Central memory CD4-positive, alpha-beta T cell (primary cell): ENCODE data around the gene DHDDS.

Experiments used
- DNase-seq: peaks from one replicate; pipeline ENCODE4 v3.0.0; 2022

Gene DHDDS

GRCh38 chr1:26418865-26419349, 13.2 kb upstream of the DHDDS start:
- no peak for DNase-seq

- no peak for DNase-seq
Observed at GRCh38 chr1:26419494-26419893, 12.6 kb upstream of the DHDDS start.

- no peak for DNase-seq
Observed at GRCh38 chr1:26429721-26430120, 2.4 kb upstream of the DHDDS start.

GRCh38 chr1:26432793-26433192, 672 bp downstream of the DHDDS start:
- no peak for DNase-seq

- DNase-seq: no peak
Observed at GRCh38 chr1:26434161-26434752, 2.1 kb downstream of the DHDDS start.

- DNase-seq: no peak
Observed at GRCh38 chr1:26438041-26438440, 5.9 kb downstream of the DHDDS start.

- DNase-seq: no peak
Observed at GRCh38 chr1:26440259-26440658, 8.1 kb downstream of the DHDDS start.

GRCh38 chr1:26449868-26450267, 17.7 kb downstream of the DHDDS start:
- DNase-seq: no peak

- DNase-seq: no peak
Observed at GRCh38 chr1:26450908-26451307, 18.8 kb downstream of the DHDDS start.

GRCh38 chr1:26452459-26453183, 20.5 kb downstream of the DHDDS start:
- no peak for DNase-seq

GRCh38 chr1:26459148-26459547, 27.0 kb downstream of the DHDDS start:
- no peak for DNase-seq

- no peak for DNase-seq
Observed at GRCh38 chr1:26459573-26460031, 27.5 kb downstream of the DHDDS start.

- DNase-seq: no peak
Observed at GRCh38 chr1:26468911-26469310, 36.8 kb downstream of the DHDDS start.

- no peak for DNase-seq
Observed at GRCh38 chr1:26469558-26469957, 37.4 kb downstream of the DHDDS start.

GRCh38 chr1:26470878-26471497, 38.9 kb downstream of the DHDDS start:
- no peak for DNase-seq

GRCh38 chr1:26471498-26472319, 39.6 kb downstream of the DHDDS start:
- no peak for DNase-seq

GRCh38 chr1:26472320-26472900, 40.3 kb downstream of the DHDDS start, which contains the start of gene HMGN2:
TSS of gene HMGN2 (plus strand) at chr1:26472440. CDS start at chr1:26472613, 173 bp downstream.
- peak; percentile 85 for DNase-seq

- DNase-seq: peak; percentile 94
Observed at GRCh38 chr1:26472901-26473845, 41.1 kb downstream of the DHDDS start.

GRCh38 chr1:26474818-26475217, 42.7 kb downstream of the DHDDS start:
- no peak for DNase-seq

- DNase-seq: no peak
Observed at GRCh38 chr1:26475989-26476388, 43.9 kb downstream of the DHDDS start.

GRCh38 chr1:26476958-26477357, 44.8 kb downstream of the DHDDS start:
- DNase-seq: no peak
